Effector memory CD8-positive, alpha-beta T cell (primary cell): ENCODE results near the gene TNIP2.

Experiments
- ATAC-seq: fragments of 150-1000 bp; cut with Tn5 transposase; replicated peaks from 2 replicates; pipeline ENCODE4 v1.10.0; 2021; ENCODE audit warnings: mild to moderate bottlenecking, moderate library complexity
- DNase-seq, 3 experiments: peaks; one replicate each; pipeline ENCODE4 v3.0.0; 2021
- H3K27ac Mint-ChIP-seq, 2 donors: one replicate each; pipeline ENCODE4 v1.8.0; 2022; ENCODE audit warnings: mild to moderate bottlenecking in 2 of 2, mixed read lengths in 2 of 2, moderate library complexity in 2 of 2
- H3K27me3 Mint-ChIP-seq, 2 donors: one replicate each; pipeline ENCODE4 v1.8.0; 2022; ENCODE audit warnings: mixed read lengths in 2 of 2
- H3K36me3 Mint-ChIP-seq: one replicate; pipeline ENCODE4 v1.8.0; 2022; ENCODE audit warnings: mild to moderate bottlenecking, moderate library complexity, mixed read lengths; ENCODE audit not compliant: insufficient read depth
- H3K4me1 Mint-ChIP-seq, 2 donors: one replicate each; pipeline ENCODE4 v1.8.0; 2022; ENCODE audit warnings: low read depth in 2 of 2, mixed read lengths in 2 of 2
- H3K4me3 Mint-ChIP-seq, 2 donors: one replicate each; pipeline ENCODE4 v1.8.0; 2022; ENCODE audit warnings: mild to moderate bottlenecking in 2 of 2, mixed read lengths in 2 of 2, moderate library complexity in 2 of 2
- H3K9me3 Mint-ChIP-seq, 2 donors: one replicate each; pipeline ENCODE4 v1.8.0; 2022; ENCODE audit warnings: mixed read lengths in 2 of 2
- total RNA-seq, 9 experiments: gene quantifications; one replicate each; lab custom pipeline; 2026; lab: John Stamatoyannopoulos, UW

Gene TNIP2, protein sequence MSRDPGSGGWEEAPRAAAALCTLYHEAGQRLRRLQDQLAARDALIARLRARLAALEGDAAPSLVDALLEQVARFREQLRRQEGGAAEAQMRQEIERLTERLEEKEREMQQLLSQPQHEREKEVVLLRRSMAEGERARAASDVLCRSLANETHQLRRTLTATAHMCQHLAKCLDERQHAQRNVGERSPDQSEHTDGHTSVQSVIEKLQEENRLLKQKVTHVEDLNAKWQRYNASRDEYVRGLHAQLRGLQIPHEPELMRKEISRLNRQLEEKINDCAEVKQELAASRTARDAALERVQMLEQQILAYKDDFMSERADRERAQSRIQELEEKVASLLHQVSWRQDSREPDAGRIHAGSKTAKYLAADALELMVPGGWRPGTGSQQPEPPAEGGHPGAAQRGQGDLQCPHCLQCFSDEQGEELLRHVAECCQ
- total RNA-seq: 43.7 to 179 (median 80.9) reads per million in 9 experiments

DNA sequence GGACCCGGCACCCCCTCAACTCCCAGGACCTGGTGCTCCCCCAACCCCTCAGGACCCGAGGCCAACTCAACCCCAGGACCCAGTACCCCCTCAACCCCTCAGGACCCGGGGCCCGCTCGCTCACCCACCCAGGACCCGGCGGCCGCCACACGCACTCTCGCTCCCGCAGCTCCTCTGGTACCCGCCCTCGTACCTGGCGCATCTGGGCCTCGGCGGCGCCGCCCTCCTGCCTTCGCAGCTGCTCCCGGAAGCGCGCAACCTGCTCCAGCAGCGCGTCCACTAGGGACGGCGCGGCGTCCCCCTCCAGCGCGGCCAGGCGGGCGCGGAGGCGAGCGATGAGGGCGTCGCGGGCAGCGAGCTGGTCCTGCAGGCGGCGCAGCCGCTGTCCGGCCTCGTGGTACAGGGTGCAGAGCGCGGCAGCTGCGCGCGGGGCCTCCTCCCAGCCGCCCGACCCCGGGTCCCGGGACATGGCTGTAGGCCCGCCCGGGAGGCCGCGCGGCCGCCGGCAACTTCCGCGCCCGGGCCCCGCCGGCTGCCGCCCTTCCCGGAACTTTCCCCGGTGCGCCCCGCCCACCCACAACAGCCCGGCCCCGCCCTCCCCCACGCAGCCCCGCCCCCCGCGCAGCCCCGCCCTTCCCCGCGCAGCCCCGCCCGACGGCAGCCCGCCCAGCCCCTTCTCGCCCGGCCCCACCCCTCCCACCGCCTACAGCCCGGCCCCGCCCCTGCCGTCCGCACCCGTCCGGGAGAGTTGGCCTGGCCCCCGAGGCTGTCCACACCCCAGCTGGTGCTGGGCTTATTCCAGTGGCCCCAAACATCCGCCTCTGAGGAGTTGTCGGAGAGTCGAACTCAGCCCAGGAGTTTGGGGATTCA, at the start of gene TNIP2:
TSS of gene TNIP2 (minus strand) at position 516 of the 870 bp plus-strand sequence. CDS start at position 469, 47 bp downstream.
- DNase-seq: peak; percentile 64 to 71 (median 70)
- H3K27ac Mint-ChIP-seq: peak within 1 kb of the TSS; percentile 86 to 91
- H3K4me3 Mint-ChIP-seq: peak within 1 kb of the TSS; percentile 80 to 83
- no peaks in the 10 kb centered on the region for H3K9me3 Mint-ChIP-seq
- ATAC-seq: peak; percentile 79
- no peaks in the 10 kb centered on the region for H3K27me3 Mint-ChIP-seq
- peaks cover 21 to 25% of the 10 kb centered on the region in 2 donors for H3K4me1 Mint-ChIP-seq
- H3K36me3 Mint-ChIP-seq: peaks cover 13% of the 10 kb centered on the region

DNA sequence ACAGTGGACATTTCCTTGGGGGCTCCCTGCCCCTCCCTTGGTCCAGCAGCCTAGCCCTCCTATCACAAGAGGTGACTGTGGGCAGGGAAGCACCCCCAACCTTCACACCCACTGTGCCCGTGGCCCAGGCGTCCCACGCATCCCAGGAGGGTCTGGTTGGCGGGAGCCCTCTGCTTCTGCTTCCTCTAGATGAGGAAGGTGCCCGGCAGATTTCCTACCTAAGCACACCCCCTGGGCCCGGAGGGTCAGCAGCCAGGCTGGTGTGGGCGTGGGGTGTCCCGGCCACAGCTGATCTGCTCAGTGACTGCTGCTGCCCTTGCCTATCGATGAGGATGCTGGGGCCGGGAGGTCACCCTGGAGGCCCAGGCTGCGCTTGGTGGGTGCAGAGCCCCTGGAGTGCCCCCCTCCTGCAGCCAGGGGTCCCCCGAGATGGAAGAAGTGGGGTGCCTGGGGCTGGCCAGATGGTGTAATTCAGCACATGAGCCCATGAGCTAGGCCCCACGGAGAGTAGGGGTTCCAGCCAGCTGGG, 48.9 kb upstream of the TNIP2 start:
- no peak overlapping the region for H3K27ac Mint-ChIP-seq
- peak overlapping the region in 1 of 2 donors; percentile 40 for H3K4me3 Mint-ChIP-seq

DNA sequence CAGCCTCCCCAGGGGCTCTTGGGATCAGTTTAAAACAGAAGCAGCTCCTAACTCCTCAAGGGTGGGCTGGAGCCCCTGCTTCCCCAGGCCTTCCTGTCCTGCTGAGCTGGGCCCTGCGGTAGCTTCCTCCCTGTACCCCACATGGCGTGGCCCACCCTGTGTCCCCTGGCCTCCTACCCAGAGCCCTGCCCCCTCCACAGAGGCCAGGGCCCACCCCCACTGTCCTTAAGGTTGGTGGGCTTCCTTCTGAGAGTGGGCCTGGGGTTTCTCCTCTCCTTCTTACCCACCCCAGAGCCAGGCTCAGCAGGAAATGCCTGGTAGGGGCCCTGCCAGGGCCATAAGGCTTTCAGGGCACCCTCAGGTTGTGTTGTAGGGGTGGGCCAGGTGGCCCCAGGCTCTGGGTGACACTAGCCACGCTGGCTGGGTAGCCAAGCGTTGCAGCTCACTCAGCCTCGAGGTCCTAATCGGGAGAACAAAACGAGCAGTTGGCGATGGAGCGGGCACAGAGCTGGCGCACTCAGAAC, 48.4 kb upstream of the TNIP2 start:
- Mint-ChIP-seq H3K9me3 (no peaks in the 10 kb centered on the region), H3K36me3 (peaks cover 2% of the 10 kb centered on the region), H3K27ac (no peak overlapping the region), H3K4me1 (peaks cover 8 to 19% of the 10 kb centered on the region in 2 donors), H3K27me3 (no peaks in the 10 kb centered on the region), H3K4me3 (no peak overlapping the region)
- no peak for ATAC-seq
- no peak for DNase-seq

More for the DNA sequence above, 48.9 kb upstream of the TNIP2 start:
- Mint-ChIP-seq H3K27me3 (no peaks in the 10 kb centered on the region), H3K36me3 (peaks cover 2% of the 10 kb centered on the region), H3K9me3 (no peaks in the 10 kb centered on the region), H3K4me1 (peaks cover 8 to 17% of the 10 kb centered on the region in 2 donors)
- ATAC-seq (no peak), DNase-seq (no peak)

DNA sequence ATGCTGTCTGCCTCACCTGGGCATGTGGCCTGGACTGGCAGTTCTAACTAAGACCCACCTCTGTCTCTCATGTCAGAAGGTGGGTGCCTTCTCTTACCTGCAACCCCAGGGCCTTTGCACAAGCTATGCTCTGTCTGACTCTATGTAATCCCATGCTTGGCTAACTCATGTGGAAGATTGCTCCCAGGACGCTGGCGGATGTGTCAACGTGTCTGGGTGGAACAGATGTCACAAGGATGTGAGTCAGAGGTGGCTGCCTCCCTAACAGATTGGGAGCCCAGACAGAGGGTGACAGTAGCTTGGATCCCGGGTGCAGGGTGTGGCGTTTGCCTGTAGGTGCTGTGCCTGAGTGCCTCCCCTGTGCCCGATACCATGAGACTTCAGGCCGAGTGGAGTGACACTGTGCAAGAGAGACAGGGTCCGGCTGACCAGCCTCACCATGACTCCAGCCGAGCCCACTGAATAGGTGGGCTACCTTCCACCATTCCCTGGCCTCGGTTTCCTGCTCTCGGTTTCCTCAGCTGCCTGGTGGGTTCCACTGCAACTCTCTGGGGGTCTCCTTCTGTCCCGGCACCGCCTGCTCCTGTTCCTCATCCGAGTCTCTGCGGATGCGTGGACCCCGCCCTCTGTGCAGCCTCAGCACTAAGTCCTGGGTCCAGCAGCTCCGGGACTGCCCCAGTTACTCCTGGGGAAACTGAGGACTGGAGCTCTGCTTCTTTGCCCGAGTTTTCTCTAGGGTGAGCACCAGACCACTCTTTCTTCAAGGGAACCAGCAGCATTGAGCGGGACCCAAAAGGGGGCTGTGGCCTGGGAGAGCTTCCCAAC, 47.7 kb upstream of the TNIP2 start:
- ATAC-seq (no peak), DNase-seq (no peak)
- H3K4me3 Mint-ChIP-seq: no peak overlapping the region
- H3K27ac Mint-ChIP-seq: no peak overlapping the region
- H3K36me3 Mint-ChIP-seq: peaks cover 2% of the 10 kb centered on the region
- H3K9me3 Mint-ChIP-seq: no peaks in the 10 kb centered on the region
- peaks cover 11 to 20% of the 10 kb centered on the region in 2 donors for H3K4me1 Mint-ChIP-seq
- no peaks in the 10 kb centered on the region for H3K27me3 Mint-ChIP-seq

DNA sequence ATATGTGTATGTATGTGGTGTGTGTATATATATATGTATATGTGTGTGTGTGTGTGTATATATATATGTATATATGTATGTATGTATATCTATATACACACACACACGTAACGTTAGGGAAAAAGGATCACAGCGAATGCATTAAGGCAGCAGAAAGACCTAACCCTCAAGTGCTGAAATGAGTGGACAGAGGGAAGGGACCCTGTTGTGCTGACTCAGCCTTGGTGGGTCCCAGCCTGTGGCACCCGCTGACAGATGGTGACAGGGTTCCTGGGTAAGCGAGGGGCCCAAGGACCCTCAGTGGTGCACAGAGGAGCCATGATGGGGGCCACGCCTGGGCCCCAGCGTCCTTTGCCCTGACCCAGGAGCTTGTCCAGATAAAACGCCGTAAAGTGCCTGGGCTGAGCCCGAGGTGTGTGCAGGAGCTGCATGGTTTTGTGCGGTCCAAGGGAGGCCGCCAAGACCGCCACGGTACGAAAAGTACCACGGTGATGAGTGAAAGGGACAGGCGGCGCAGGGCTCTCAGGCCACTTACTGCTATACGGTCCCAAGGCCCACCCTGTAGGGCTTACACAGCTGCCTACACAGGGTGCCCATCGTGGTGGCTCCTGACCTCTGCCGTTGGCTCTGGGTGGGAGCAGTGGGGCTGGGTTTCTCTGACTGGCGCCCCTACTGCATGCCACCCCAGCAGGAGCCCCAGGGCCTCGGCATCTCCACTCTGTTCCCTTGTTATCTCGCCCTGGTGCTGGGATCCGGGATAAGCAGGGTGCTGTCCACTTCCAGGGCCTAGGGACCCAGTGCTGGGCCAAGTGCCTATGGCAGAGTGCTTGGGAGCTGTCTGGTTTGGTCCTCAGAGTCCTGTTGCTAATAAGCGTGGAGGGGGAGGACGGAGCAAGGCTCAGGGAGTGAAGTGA, 46.7 kb upstream of the TNIP2 start:
- ATAC-seq (no peak), DNase-seq (no peak)
- no peak overlapping the region for H3K4me3 Mint-ChIP-seq
- H3K9me3 Mint-ChIP-seq: no peaks in the 10 kb centered on the region
- H3K36me3 Mint-ChIP-seq: peaks cover 2% of the 10 kb centered on the region
- H3K27me3 Mint-ChIP-seq: no peaks in the 10 kb centered on the region
- no peak overlapping the region for H3K27ac Mint-ChIP-seq
- H3K4me1 Mint-ChIP-seq: peaks cover 21 to 29% of the 10 kb centered on the region in 2 donors

DNA sequence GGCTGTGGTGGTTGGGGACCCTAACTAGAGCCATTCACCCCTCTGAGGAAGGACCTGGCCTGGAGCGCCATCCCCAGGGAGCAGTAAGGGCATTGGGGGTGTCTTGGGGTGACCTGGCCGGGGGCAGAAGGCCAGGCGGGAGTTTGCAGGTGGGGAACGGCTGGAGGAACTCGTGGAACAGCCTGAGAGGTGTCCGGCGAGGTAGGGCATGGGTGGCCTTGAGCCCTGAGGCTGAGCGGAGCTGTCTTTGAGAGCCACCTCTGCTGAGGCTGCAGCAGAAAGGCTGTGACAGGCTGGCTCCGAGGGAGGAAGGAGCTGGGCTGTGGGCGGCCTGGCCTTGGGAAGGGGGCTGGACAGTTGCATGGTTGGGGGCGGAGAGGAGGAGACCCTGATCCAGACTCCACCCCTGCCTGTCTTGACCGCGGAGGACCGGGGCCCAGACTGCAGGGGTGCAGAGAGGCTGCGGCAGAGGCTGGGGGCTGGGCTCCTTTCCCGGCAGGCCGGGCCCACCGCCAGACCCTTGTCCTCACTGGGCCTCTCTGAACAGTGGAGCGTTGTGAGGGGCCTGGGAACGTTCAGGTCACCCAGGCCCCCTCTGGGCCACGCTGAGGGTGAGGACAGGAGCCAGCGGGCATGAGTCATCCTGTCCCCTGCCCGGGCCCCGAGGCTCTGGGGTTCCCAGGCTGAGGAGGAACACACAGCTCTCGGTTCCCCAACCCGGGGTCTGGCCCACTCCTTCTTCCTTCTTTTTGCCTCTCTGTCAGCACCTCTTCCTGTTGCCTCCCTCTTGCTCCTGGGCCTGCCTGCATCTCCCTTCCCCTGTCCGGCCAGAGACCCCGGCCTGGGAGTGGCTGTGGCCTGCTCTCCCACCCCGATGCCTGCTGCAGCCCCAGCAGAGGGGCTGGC, 44.8 kb upstream of the TNIP2 start:
- Mint-ChIP-seq H3K27ac (peak overlapping the region; percentile 41 to 67), H3K36me3 (no peaks in the 10 kb centered on the region), H3K9me3 (no peaks in the 10 kb centered on the region), H3K4me3 (peak overlapping the region in 1 of 2 donors; percentile 31), H3K27me3 (no peaks in the 10 kb centered on the region), H3K4me1 (peaks cover 18 to 21% of the 10 kb centered on the region in 2 donors)
- peak; percentile 18 for ATAC-seq
- DNase-seq: no peak

DNA sequence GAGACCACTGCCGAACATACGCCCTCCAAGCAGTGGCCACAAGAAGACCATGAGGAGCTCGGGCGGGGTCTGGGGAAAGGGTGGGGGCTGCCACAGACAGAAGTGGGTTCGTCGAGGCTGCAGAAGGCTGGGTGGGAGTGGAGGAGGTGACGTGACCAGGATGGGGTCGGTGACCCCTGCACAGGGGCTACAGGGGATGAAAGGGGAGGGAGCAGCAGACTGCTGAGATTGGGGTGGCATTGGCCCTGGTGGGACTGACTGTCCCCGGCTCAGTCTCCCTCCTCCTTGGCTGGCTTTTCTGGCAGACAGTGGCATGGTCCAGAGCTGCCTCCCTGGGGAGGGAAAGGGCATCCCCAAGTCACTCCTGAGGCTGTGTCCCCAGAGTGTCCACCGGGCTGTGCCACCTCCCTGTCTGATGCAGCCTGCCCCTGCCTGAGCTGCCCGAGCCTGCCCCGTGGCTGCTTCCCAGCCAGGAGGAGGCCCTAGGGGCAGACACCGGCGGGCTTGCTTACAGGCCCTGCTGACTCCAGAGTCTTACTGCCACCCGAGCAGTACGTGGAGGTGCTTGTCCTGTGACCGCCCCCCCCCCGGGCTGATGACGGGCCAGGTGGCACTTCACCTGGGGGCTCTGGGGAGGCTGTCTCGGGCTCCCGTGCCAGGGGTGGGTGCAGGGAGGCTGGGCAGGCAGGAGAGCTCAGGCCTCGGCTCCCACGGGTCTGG, 44.0 kb upstream of the TNIP2 start:
- peaks cover 18 to 25% of the 10 kb centered on the region in 2 donors for H3K4me1 Mint-ChIP-seq

DNA sequence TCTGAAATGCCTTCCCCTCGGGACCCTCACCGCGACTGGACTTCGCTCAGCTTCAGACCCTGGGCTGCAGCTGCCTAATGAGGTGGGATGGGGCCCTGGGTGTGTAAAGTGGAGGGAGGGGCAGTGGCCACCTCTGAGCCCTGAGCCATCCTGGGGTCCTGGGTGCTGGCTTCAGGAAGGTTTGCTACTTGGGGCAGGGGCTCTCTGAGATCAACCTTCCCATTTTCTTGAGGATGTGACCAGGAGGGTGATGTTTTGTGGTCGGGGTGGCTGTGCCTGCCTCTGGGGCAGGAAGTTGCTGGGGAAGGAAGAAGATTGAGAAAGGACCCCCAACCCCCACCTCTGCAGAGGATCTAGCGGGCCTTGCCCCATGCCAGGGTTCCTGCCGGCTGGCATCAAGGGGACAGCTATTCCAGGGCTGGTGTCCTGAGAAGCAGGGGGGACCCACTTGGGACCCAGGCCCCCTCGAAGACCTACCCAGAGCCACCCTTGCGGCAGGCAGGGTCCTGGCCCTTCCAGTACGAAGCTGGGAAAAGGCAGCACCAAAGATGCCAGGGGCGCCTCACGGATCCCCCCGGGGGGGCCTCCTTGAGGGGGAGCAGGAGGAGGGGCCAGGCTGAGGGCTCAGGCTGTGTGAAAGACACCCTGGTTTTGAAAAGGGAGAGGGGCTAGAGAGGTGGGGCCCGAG, 43.2 kb upstream of the TNIP2 start:
- peak overlapping the region; percentile 41 to 91 for H3K27ac Mint-ChIP-seq

More for the DNA sequence above, 44.0 kb upstream of the TNIP2 start:
- no peaks in the 10 kb centered on the region for H3K9me3 Mint-ChIP-seq
- no peak for ATAC-seq
- peak overlapping the region; percentile 53 to 69 for H3K4me3 Mint-ChIP-seq
- no peaks in the 10 kb centered on the region for H3K36me3 Mint-ChIP-seq
- no peaks in the 10 kb centered on the region for H3K27me3 Mint-ChIP-seq
- peak overlapping the region; percentile 41 to 55 for H3K27ac Mint-ChIP-seq
- DNase-seq: no peak

DNA sequence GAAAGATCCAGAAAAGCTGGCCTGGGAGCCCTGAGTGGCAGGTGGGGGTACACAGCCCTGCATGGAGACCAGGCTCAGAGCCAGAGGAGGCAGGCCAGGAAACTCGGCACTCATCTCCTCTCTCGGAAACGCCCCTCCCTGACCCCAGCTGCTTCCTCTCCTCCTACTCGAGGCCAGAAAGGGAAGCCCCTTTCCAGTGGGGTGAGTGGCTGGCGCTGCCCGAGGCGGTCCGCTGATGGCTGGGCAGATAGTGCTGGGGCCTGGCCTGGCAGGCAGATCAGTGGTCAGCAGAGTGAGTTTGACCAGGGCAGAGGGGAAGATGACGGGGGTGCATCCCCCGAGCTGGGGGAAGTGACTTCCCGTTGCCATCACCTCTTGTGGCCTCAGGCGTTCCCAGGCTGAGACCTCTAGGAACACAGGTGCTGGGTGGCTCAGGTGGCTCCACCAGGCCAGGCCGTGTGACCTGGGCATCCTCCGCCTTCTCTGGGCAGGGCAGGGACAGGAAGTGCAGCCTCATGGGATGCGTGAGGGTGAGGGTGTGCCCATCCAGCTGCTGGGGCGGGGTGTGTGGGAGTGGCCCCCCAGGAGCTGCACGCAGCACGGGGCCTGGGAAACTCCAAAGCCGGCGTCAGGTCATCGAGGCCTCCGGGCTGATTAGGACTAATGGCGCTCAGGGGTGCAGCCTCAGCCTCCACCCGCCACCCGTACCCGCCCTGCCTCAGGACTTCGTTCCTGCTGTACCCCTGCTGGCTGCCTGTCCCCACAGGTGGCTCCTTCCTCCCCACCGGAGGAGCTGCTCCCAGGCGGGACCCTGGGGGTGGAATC, 42.5 kb upstream of the TNIP2 start:
- Mint-ChIP-seq H3K27me3 (no peaks in the 10 kb centered on the region), H3K9me3 (no peaks in the 10 kb centered on the region), H3K4me1 (peaks cover 24 to 33% of the 10 kb centered on the region in 2 donors), H3K4me3 (peak overlapping the region; percentile 69 to 71), H3K36me3 (no peaks in the 10 kb centered on the region), H3K27ac (peak overlapping the region; percentile 75 to 91)
- DNase-seq (no peak), ATAC-seq (peak; percentile 61)

More for the DNA sequence above, 43.2 kb upstream of the TNIP2 start:
- Mint-ChIP-seq H3K36me3 (no peaks in the 10 kb centered on the region), H3K4me3 (peak overlapping the region; percentile 69 to 71), H3K9me3 (no peaks in the 10 kb centered on the region), H3K27me3 (no peaks in the 10 kb centered on the region), H3K4me1 (peaks cover 24 to 27% of the 10 kb centered on the region in 2 donors)
- no peak for ATAC-seq
- DNase-seq: no peak
